Spleen (tissue), 7 donors: ENCODE data around the gene HTR2A.

ENCODE experiments used
- CTCF ChIP-seq, 11 experiments: fragments of 200-600 bp in 7 of 11; fragments of 450-650 bp in 4 of 11; sonication (generic) in 4 of 11; IDR thresholded peaks in 8 of 11; conservative IDR thresholded peaks in 3 of 11; 1 replicate in 7 of 11; 2 replicates in 4 of 11; pipeline versions ENCODE4 v1.4.0 to v1.8.0; 2016 to 2021; ENCODE audit warnings: antibody characterized with exemption in 11 of 11, inconsistent platforms in 4 of 11, mild to moderate bottlenecking in 1 of 11
- POLR2A ChIP-seq, 3 donors: fragments of 450-650 bp; IDR thresholded peaks; one replicate each; pipeline ENCODE4 v1.5.1; 2017; ENCODE audit warnings: antibody characterized with exemption in 3 of 3, mild to moderate bottlenecking in 1 of 3
- POLR2AphosphoS5 ChIP-seq, 3 donors: sonication (generic); formaldehyde crosslinking; IDR thresholded peaks; one replicate each; pipeline ENCODE4 v1.5.1; 2017; ENCODE audit warnings: antibody characterized with exemption in 3 of 3
- donor health status: DM: no; HTN: no; CAD: no; lungs with moderate emphysema.
- donor health status: DM: no; HTN: no; CAD: no.
- donor health status: DM: no; HTN: no; CAD: no.

GRCh38 chr13:46901721-46902120, 4.9 kb upstream of the HTR2A start:
- TF ChIP-seq CTCF (IDR thresholded peaks at IDR 0.05 in 8 of 11, conservative IDR thresholded peaks at IDR 0.05 in 3 of 11) (no peak), POLR2A (IDR thresholded peaks at IDR 0.05) (no peak), POLR2AphosphoS5 (IDR thresholded peaks at IDR 0.05) (no peak)
